GM18499 (cell line): ENCODE results near the gene MEIOSIN.
"Not testable (repeated sequence)": the region's sequence is repeated elsewhere in the genome, so short reads cannot be mapped to it uniquely, and the experiment has no call there.

Experiments used
- ATAC-seq: cut with Tn5 transposase; IDR thresholded peaks from one replicate; pipeline ENCODE4 v1.9.1; 2021; ENCODE audit warnings: moderate number of reproducible peaks; ENCODE audit not compliant: insufficient read depth, unreplicated experiment

MEIOSIN gene

DNA sequence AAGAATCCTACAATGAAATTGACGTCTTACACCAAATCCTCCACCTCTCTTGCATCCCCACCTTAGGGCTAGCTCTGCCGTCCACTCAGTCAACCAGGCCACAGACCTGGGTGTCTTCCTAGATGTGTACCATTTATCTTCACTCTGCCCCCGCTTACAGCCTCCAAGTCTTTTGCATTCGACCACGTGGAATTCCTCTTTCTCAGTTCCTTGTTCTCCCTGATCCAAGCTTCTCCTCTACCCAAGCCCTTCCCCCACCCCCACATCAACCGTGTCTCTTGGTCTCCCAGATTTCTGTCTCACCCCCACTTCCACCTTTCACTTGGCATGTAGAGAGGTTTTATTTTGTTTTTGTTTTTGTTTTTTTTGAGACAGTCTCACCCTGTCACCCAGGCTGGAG, 60.6 kb downstream of the MEIOSIN start:
- ATAC-seq, result no peak

DNA sequence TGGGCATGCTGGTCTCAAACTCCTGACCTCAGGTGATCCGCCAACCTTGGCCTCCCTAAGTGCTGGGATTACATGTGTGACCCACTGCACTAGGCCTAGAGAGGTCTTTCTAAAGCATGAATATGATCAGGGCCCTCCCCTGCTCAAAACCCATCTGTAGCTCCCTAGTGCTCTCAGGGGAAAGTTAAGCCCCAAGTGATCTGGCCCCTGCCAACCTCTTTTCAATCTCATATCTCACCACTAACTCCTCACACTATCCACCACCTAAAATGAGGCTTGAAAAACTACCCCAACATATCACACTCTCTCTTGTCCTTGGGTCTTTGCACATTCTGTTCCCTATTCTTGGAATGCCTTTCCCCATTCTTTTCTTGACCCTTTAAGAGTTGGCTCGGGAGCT, 61.4 kb downstream of the MEIOSIN start:
- ATAC-seq, result no peak

DNA sequence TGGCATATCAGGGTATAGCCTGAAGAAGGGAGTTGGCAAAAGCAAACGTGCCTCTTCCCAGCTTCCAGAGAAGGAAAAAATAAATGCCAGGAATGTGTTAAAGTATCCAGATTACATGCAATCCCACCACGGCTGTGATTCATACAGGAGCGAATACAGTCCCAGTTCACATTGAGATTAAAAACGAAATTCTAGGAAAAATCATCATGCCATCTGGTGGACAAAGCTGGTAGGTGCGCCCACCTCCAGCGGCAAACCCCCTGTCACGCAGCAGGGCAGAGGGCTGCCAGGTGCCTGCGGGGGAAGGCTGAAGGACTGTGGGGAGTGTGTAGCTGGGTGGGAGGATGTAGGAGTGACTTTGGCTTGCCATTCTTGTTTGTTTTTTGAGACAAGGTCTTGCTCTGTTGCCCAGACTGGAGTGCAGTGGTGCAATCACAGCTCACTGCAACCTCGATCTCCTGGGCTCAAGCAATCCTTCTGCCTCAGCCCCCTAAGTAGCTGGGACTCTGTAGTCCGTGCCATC, 65.8 kb downstream of the MEIOSIN start:
- ATAC-seq, result no peak

DNA sequence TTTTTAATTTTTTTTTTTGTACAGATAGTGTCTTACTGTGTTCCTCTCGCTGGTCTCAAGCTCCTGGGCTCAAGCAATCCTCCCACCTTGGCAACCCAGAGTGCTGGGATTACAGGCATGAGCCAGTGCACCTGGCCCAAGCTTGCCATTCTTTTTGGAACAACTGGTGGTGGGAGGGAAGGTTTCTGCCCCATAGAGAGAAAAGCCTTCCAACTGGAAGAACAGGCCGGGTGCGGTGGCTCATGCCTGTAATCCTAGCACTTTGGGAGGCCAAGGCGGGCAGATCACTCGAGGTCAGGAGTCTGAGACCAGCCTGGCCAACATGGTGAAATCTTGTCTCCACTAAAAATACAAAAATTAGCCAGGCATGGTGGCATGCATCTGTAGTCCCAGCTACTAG, 66.3 kb downstream of the MEIOSIN start:
- ATAC-seq, result not testable (repeated sequence)

DNA sequence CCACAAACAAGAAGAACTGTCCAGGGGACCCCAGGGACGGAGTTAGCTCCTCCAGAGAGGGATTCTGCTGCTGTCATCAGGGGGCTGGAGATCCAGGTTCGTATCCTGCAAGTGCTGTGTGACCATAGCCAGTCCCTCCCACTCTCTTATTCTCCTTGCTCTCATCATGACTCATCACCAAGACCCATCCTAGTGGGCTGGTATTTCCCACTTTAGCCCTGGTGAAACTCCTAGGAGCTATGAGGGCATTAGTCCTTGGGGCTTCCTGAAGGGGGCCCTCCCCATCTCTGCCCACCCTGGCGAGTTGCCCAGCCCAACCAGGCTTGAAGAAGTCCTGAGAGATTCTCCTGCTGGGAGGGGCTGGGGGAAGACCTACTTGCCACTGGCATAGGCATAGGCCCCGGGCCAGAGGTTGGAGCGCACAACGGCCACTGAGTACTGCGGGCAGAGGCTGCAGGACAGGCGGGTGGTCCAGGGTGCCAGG, 66.9 kb downstream of the MEIOSIN start:
- ATAC-seq, result no peak

DNA sequence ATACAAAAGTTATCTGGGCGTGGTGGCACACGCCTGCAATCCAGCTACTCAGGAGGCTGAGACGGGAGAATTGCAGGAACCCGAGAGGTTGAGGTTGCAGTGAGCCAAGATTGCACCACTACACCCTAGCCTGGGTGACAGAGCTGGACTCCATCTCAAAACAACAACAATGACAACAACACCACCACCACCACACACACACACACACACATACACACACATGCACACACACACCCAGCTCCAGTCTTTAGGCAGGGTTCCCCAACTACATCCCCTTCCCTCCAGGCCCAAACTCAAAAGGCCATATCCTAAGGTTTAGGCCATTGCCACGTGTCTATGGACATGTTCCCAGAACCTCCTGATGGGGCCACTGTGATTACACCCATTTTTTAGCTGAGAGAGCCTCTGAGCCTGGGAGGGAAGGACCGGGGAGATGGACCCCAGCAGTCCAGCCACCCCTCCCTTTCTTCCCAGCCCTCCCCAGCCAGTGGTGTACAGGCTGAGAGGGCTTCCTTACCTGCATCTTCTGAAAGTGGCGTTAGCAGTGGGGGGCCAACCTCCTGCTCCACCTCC, 68.5 kb downstream of the MEIOSIN start:
- no peak for ATAC-seq

DNA sequence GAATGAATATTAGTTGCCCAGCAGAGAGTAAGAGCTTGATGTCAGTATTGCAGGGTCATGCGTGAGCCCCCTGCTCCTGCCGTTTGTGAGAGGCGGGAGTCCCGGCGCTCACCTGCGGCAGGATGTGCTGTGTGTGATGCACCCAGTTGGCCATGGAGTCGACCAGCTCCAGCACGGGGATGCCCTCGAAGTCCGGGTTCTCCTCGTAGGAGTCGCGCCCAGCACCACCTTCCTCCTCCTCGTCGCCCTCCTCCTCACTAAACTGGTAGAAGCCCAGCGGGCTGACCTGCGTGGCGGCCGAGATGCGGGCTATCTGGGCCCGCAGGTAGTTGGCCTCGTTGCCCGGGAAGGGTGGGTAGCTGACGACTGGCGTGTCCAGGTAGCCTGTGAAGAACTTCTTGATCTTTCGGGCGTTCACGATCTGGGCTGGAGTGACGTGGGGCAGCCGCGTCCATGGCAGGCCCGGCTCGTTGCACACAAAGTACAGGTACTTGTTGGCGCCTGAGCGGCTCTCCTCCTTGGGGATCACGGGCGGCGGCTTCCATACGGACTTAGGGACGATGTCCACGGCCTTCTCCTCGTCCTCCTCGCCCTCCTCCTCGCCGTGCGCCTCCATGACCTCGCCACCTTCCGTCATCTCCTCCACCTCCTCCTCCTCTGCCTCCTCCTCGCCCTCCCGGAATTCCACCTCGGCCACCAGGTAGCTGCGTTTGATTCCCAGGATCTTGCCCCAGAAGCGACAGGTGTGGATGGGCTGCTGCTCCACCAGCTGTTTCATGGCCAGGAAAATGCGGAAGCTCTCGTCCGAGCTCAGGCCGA, 71.1 kb downstream of the MEIOSIN start:
- no peak for ATAC-seq

DNA sequence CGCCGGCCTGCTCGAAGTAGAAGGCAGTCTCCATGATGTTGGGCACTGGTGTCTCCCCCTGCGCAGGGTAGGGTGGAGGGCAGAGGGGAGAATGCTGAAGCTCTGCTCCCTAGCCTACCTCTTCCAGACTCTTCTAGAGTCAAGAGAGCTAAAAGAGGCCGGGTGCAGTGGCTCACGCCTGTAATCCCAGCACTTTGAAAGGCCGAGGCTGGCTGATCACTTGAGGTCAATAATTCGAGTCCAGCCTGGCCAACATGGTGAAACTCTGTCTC, 71.7 kb downstream of the MEIOSIN start:
- no peak for ATAC-seq

DNA sequence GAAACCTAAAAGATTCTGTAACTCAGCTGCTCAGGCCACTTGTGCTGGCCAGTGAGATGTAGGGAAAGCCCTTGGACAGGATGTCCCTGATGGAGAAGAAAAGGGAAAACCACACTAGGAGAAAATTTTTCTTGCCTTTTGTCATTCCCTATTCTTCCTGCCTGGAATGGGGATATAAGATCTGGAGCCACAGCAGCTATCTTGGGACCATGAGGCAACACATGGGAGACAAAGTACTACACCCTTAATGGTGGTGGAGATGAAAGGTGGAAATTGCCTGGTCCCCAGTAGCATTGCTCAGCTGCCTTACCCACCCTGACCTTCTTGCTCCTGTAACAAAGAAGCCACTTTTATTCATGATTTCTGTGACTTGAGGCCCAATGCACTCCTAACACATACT, 72.5 kb downstream of the MEIOSIN start:
- ATAC-seq, result no peak

DNA sequence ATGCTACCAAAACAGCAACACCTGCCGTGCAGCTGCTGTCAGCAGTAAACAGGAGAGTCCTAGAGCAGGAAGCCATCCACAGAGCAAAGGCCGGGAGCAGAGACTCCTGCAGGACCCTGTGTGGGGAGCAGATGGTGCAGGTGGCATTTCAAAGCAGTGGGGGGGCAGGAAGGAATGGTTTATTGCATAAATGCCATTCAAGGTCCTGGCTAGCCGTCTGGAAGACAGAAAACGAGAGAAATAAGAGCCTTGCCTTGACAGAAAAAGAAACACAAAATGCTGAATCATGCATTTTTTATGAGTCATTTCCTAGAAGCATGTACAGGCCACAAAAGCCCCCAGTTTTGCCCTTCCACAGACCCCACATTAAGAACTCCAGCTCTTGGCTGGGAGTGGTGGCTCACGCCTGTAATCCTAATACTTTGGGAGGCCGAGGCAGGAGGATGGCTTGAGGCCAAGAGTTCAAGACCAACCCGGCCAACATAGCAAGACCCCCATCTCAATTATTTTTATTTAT, 76.5 kb downstream of the MEIOSIN start:
- no peak for ATAC-seq

DNA sequence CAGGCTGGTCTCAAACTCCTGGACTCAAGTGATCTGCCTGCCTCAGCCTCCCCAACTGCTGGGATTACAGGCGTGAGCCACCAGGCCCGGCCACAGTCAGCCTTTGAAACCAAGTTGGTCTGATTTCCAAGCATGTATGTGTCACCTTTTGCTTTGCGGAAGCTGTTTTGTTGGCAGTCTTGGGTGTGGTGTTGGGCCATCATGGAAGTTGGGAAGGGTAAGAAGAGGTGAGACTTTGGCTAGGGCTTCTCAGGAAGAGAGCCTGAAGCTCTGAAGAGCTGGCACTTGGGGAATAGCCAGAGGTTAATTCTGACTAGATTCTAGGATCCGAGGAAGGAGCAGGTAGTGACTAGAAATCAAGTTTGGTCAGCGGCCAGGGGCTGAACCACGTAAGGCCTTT, 79.1 kb downstream of the MEIOSIN start:
- no peak for ATAC-seq
